ENCODE results near the gene TAF1B.

The TAF1B gene

DNA sequence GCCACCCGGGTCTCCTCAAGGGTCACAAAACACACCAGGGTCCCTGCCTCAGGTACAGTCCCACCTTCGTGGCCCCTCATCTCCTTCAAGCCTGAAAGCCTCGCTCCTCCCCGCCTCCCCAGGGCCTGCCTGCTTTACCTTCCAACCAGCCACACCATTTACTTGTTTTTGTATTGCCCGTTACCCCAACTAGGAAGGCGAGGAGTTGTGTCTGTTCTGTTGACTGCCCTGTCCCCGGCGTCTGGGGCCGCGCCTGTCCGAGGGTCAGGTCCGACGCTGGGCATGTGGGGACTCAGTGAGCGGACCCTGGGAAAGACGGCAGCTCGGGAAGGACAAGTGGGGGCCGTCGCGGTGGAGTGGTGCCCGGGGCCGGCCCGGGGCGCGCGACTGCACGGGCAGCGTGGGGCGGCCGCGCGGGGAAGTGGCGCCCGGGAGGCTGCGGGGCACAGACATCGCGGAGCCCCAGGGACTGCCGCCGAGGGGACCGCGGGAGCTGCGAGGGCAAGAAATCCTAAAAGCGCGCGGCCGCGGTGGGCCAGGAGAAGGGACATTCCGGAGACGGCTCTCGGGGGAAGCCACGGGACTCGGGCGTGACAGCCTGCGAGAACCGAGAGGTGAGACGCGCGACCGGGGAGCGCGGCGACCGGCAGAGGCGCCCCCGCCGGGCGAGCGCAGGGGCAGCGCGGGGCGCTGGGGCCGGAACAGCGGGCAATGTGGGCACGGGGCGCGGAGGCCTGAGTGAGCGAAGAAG, 107.4 kb downstream of the TAF1B start:
- 8% methylated on average over 45 of the region's 76 CpGs for WGBS
- H2AK5ac ChIP-seq (ENCODE audit: low read length, severe bottlenecking), result no peak overlapping the region

DNA sequence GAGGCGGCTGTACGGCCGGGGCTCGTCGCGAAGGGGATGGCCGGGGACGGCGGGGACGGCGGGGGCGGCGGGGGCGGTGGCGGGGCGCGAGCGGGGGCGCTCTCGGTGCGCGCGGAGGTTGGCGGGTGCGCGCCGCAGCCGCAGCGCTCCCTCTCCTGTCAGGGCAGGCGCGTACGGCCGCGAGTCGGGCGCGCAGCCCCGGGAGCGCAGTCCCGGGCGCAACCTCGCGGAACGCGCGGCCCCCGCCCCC, 107.9 kb downstream of the TAF1B start:
- Histone ChIP-seq H2AFZ (ENCODE audit: low read depth, low read length) (peak overlapping the region; percentile 78), H3K36me3 (ENCODE audit: control insufficient read depth in 1 of 2, insufficient read depth in 2 of 2, low read depth in 1 of 2, low read length in 2 of 2) (no peaks in the 10 kb centered on the region), H3K18ac (ENCODE audit: low read depth in 1 of 2, low read length in 2 of 2) (peak overlapping the region; percentile 44 to 55), H3K14ac (ENCODE audit: low read length in 2 of 2) (no peak overlapping the region), H2BK5ac (ENCODE audit: low read depth, low read length, poor library complexity, severe bottlenecking) (no peak overlapping the region), H3K4me2 (ENCODE audit: low read length, poor library complexity, severe bottlenecking) (peak overlapping the region; percentile 91), H2BK15ac (ENCODE audit: low read depth, poor library complexity, severe bottlenecking) (no peak overlapping the region), H4K91ac (ENCODE audit: low read length) (no peak overlapping the region), H3K9ac (ENCODE audit: low read length) (no peak overlapping the region), H3K79me1 (replicated peaks; ENCODE audit: low read length, poor library complexity, severe bottlenecking) (no peaks in the 10 kb centered on the region), H3K27me3 (ENCODE audit: control insufficient read depth in 1 of 2, insufficient read depth in 1 of 2, low read length in 2 of 2) (peaks cover 10 to 15% of the 10 kb centered on the region in 2 experiments), H3K27ac (ENCODE audit: low read length, poor library complexity, severe bottlenecking) (no peak overlapping the region), H2BK12ac (ENCODE audit: low read length in 2 of 2) (peak overlapping the region in 1 of 2 experiments; percentile 42), H4K8ac (ENCODE audit: low read length) (no peak overlapping the region), H2AK5ac (ENCODE audit: low read length, severe bottlenecking) (no peak overlapping the region), H3K4me1 (ENCODE audit: control insufficient read depth, insufficient read depth, low read depth, low read length) (peaks cover 9% of the 10 kb centered on the region), H3K4me3 (ENCODE audit: insufficient read depth in 1 of 2, low read depth in 1 of 2, low read length in 2 of 2) (peak overlapping the region; percentile 75), H3K4ac (ENCODE audit: low read depth in 1 of 2, low read length in 2 of 2) (no peak overlapping the region), H3K23ac (ENCODE audit: low read length in 2 of 2) (no peak overlapping the region), H2BK120ac (ENCODE audit: low read depth, low read length) (no peak overlapping the region), H3K9me3 (ENCODE audit: control insufficient read depth, low read length) (no peaks in the 10 kb centered on the region)
- DNase-seq, result no peak
- 0% methylated on average over 13 of the region's 47 CpGs for WGBS

More for the DNA sequence above, 107.4 kb downstream of the TAF1B start:
- Histone ChIP-seq H3K9me3 (ENCODE audit: control insufficient read depth, low read length) (no peaks in the 10 kb centered on the region), H3K18ac (ENCODE audit: low read depth in 1 of 2, low read length in 2 of 2) (peak overlapping the region; percentile 44 to 55), H3K14ac (ENCODE audit: low read length in 2 of 2) (no peak overlapping the region), H3K4ac (ENCODE audit: low read depth in 1 of 2, low read length in 2 of 2) (no peak overlapping the region), H3K4me2 (ENCODE audit: low read length, poor library complexity, severe bottlenecking) (peak overlapping the region; percentile 91), H3K4me3 (ENCODE audit: insufficient read depth in 1 of 2, low read depth in 1 of 2, low read length in 2 of 2) (peak overlapping the region; percentile 75), H2BK15ac (ENCODE audit: low read depth, poor library complexity, severe bottlenecking) (no peak overlapping the region), H2BK120ac (ENCODE audit: low read depth, low read length) (no peak overlapping the region), H2AFZ (ENCODE audit: low read depth, low read length) (peak overlapping the region; percentile 78), H3K79me1 (replicated peaks; ENCODE audit: low read length, poor library complexity, severe bottlenecking) (no peaks in the 10 kb centered on the region), H3K27me3 (ENCODE audit: control insufficient read depth in 1 of 2, insufficient read depth in 1 of 2, low read length in 2 of 2) (peaks cover 15 to 20% of the 10 kb centered on the region in 2 experiments), H3K4me1 (ENCODE audit: control insufficient read depth, insufficient read depth, low read depth, low read length) (peaks cover 9% of the 10 kb centered on the region), H4K8ac (ENCODE audit: low read length) (peak overlapping the region; percentile 19), H3K27ac (ENCODE audit: low read length, poor library complexity, severe bottlenecking) (no peak overlapping the region), H3K36me3 (ENCODE audit: control insufficient read depth in 1 of 2, insufficient read depth in 2 of 2, low read depth in 1 of 2, low read length in 2 of 2) (no peaks in the 10 kb centered on the region), H2BK5ac (ENCODE audit: low read depth, low read length, poor library complexity, severe bottlenecking) (no peak overlapping the region), H2BK12ac (ENCODE audit: low read length in 2 of 2) (peak overlapping the region in 1 of 2 experiments; percentile 42), H3K9ac (ENCODE audit: low read length) (peak overlapping the region; percentile 43), H3K23ac (ENCODE audit: low read length in 2 of 2) (peak overlapping the region in 1 of 2 experiments; percentile 63), H4K91ac (ENCODE audit: low read length) (no peak overlapping the region)
- DNase-seq, result peak; percentile 40

DNA sequence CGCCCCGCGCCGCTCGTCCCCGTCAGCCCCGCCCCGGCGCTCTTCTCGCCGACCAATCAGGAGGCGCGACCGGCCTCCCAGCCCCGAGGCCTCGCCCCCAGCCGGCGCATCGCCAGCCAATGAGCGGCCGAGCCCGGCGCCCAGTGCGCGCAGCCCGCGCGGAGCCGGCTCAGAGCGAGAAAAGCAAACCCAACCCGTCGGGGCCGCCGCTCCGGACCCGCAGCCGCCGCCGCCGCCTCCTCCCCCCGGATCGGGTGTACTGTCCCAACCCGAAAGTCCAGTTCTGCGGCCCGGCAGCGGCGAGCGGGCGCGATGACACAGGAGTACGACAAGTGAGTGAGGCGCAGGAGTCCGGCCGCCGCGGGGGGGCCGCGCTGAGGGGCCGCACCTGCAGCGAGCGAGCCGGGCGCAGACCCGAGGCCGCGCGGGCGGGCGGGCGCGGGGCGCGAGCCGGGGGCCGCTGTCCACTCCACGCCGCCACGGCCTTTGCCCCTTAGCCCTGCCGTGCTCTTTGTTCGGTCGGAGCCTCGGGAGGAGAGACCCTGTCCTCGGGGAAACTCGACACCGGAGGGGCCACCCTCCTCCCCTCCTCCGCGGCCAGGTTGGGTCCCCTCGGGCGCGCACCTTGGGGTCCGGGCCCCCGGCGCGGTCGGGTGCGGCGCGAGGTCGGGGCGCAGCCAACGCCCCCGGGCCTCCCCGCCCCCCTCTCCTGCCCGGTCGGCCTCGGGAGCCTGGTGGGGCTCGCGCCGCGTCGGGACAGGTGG, 108.4 kb downstream of the TAF1B start, which contains the start of gene GRHL1:
GRHL1 (plus strand) TSS at position 172 of the 764 bp plus-strand sequence; CDS start at position 313, 141 bp downstream.
- 1% methylated on average over 67 of the region's 111 CpGs for WGBS
- Histone ChIP-seq H3K4me3 (ENCODE audit: insufficient read depth in 1 of 2, low read depth in 1 of 2, low read length in 2 of 2) (peak within 1 kb of the TSS; percentile 75 to 79), H3K27me3 (ENCODE audit: control insufficient read depth in 1 of 2, insufficient read depth in 1 of 2, low read length in 2 of 2) (peaks cover 9 to 11% of the 10 kb centered on the region in 2 experiments), H3K4me2 (ENCODE audit: low read length, poor library complexity, severe bottlenecking) (peak within 1 kb of the TSS; percentile 96), H3K9ac (ENCODE audit: low read length) (peak within 1 kb of the TSS; percentile 43), H3K9me3 (ENCODE audit: control insufficient read depth, low read length) (no peaks in the 10 kb centered on the region), H3K27ac (ENCODE audit: low read length, poor library complexity, severe bottlenecking) (no peak within 1 kb of the TSS), H2AFZ (ENCODE audit: low read depth, low read length) (peak within 1 kb of the TSS; percentile 79), H3K4me1 (ENCODE audit: control insufficient read depth, insufficient read depth, low read depth, low read length) (peaks cover 9% of the 10 kb centered on the region), H3K23ac (ENCODE audit: low read length in 2 of 2) (peak within 1 kb of the TSS in 1 of 2 experiments; percentile 83), H3K79me1 (replicated peaks; ENCODE audit: low read length, poor library complexity, severe bottlenecking) (no peaks in the 10 kb centered on the region), H2BK120ac (ENCODE audit: low read depth, low read length) (no peak within 1 kb of the TSS), H2AK5ac (ENCODE audit: low read length, severe bottlenecking) (no peak within 1 kb of the TSS), H2BK12ac (ENCODE audit: low read length in 2 of 2) (peak within 1 kb of the TSS in 1 of 2 experiments; percentile 42), H2BK5ac (ENCODE audit: low read depth, low read length, poor library complexity, severe bottlenecking) (no peak within 1 kb of the TSS), H3K36me3 (ENCODE audit: control insufficient read depth in 1 of 2, insufficient read depth in 2 of 2, low read depth in 1 of 2, low read length in 2 of 2) (no peaks in the 10 kb centered on the region), H3K18ac (ENCODE audit: low read depth in 1 of 2, low read length in 2 of 2) (peak within 1 kb of the TSS; percentile 55 to 85), H2BK15ac (ENCODE audit: low read depth, poor library complexity, severe bottlenecking) (no peak within 1 kb of the TSS), H3K14ac (ENCODE audit: low read length in 2 of 2) (no peak within 1 kb of the TSS), H4K91ac (ENCODE audit: low read length) (no peak within 1 kb of the TSS), H3K4ac (ENCODE audit: low read depth in 1 of 2, low read length in 2 of 2) (no peak within 1 kb of the TSS), H4K8ac (ENCODE audit: low read length) (peak within 1 kb of the TSS; percentile 19)
- peak; percentile 89 for DNase-seq

DNA sequence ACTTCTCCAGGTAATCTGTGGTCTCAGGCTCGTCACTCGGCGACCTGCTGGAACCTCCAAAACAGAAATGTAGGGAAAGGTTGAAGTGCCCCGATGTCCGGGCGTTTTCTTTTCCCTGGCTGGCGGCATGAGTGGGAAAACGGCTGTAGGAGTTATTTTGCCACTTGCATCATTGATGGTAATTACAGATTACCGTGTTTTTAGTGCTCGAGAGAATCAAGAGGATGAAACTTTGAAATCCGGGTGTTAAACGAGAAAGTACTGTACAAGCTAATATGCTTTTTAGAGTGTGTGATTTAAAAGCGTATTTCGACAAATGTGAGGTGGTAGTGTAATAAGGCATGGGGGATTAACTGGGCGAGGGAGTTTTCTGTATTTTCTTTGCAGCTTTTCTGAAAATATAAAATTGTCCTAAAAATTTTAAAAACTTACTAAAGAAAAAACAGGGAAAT, 109.0 kb downstream of the TAF1B start:
- DNase-seq, result no peak
- H3K18ac ChIP-seq (ENCODE audit: low read depth in 1 of 2, low read length in 2 of 2), result no peak overlapping the region
- H2AK5ac ChIP-seq (ENCODE audit: low read length, severe bottlenecking), result no peak overlapping the region
- no peak overlapping the region for H3K23ac ChIP-seq (ENCODE audit: low read length in 2 of 2)
- H2BK15ac ChIP-seq (ENCODE audit: low read depth, poor library complexity, severe bottlenecking), result no peak overlapping the region
- H3K9ac ChIP-seq (ENCODE audit: low read length), result no peak overlapping the region
- H3K36me3 ChIP-seq (ENCODE audit: control insufficient read depth in 1 of 2, insufficient read depth in 2 of 2, low read depth in 1 of 2, low read length in 2 of 2), result no peaks in the 10 kb centered on the region
- H3K4me3 ChIP-seq (ENCODE audit: insufficient read depth in 1 of 2, low read depth in 1 of 2, low read length in 2 of 2), result peak overlapping the region; percentile 65 to 79
- no peak overlapping the region for H4K91ac ChIP-seq (ENCODE audit: low read length)
- no peak overlapping the region for H3K14ac ChIP-seq (ENCODE audit: low read length in 2 of 2)
- no peak overlapping the region for H2BK12ac ChIP-seq (ENCODE audit: low read length in 2 of 2)
- H2AFZ ChIP-seq (ENCODE audit: low read depth, low read length), result no peak overlapping the region
- no peaks in the 10 kb centered on the region for H3K79me1 ChIP-seq (replicated peaks; ENCODE audit: low read length, poor library complexity, severe bottlenecking)
- H3K9me3 ChIP-seq (ENCODE audit: control insufficient read depth, low read length), result no peaks in the 10 kb centered on the region
- peaks cover 9% of the 10 kb centered on the region for H3K4me1 ChIP-seq (ENCODE audit: control insufficient read depth, insufficient read depth, low read depth, low read length)
- H3K27ac ChIP-seq (ENCODE audit: low read length, poor library complexity, severe bottlenecking), result no peak overlapping the region
- H3K4me2 ChIP-seq (ENCODE audit: low read length, poor library complexity, severe bottlenecking), result peak overlapping the region; percentile 96
- WGBS, result 34% methylated on average over 14 of the region's 15 CpGs
- H2BK120ac ChIP-seq (ENCODE audit: low read depth, low read length), result no peak overlapping the region
- no peak overlapping the region for H4K8ac ChIP-seq (ENCODE audit: low read length)
- no peak overlapping the region for H2BK5ac ChIP-seq (ENCODE audit: low read depth, low read length, poor library complexity, severe bottlenecking)
- H3K27me3 ChIP-seq (ENCODE audit: control insufficient read depth in 1 of 2, insufficient read depth in 1 of 2, low read length in 2 of 2), result peaks cover 9 to 10% of the 10 kb centered on the region in 2 experiments
- no peak overlapping the region for H3K4ac ChIP-seq (ENCODE audit: low read depth in 1 of 2, low read length in 2 of 2)

Data from mesenchymal stem cell (in vitro differentiated cells and primary cell).